Measurements from ENCODE around the gene RGMA.

RGMA gene

DNA sequence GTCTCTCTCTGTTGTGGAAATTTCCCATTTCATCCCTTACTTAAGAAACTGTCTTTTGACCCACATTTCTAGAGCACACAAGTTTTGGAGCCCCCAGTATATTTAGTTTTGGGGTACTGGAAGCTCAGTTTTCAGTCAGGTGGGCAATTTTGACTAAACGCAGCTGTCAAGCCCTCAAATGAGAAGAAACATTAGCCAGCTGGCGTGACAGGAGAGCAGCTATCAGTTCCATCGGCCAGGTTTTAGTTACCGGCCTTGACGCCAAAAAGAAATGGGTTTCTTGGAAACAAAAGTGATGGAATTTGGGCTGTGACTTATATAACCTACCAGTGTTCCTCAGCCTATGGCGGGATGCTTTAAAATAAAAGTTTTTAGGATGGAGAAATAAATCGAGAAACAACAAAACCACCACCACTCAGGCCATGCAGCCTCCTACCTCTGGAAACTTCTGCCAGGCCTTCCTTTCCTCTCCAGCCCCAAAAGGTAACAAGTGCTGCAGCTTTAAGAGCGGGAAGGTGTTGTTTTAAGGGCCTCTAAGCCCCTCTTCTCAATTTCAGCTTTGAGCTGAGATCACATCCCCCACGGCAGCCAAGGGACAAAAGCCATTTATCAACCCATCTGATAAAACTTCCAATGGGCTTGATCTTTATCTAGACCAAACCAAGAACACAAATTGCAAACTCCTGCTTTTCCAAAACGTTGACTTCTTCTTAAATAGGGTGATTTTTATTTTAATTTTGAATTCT, 18.3 kb downstream of the RGMA start:
- no peak overlapping the region for H3K27ac ChIP-seq
- CTCF ChIA-PET, result interaction anchor here (0.6 to 0.7 kb wide), 3 partner anchors 35 to 1134 kb away, joined by 3 to 4 read pairs (median 3); no protein-coding TSS in a partner anchor

DNA sequence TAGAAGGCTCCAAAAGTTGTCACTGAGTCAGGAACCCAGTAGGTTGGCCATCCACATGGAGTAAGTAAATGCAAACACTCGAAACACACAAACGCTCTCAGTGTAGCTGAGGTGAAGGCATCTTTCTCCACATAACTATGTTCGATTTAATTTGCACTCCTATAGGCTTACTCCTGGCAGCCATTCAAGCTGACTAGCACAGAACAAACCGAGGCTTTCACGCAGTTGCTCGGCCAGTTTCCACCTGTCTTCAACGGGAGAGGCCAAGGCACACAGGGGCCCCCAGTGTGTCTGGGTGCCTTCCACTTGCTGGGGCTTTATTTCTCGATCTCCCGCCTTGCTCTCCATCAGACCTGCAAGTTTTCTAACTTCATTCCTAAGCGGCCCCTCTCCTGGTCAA, 18.9 kb downstream of the RGMA start:
- ChIA-PET CTCF (interaction anchor here (0.6 to 0.7 kb wide), 3 partner anchors 34 to 1134 kb away, joined by 3 to 4 read pairs (median 3); no protein-coding TSS in a partner anchor), POLR2A (ENCODE audit: low non-redundant PET) (no interaction called here)
- no peak overlapping the region for H3K27ac ChIP-seq
- TF ChIP-seq, protein P1, sequence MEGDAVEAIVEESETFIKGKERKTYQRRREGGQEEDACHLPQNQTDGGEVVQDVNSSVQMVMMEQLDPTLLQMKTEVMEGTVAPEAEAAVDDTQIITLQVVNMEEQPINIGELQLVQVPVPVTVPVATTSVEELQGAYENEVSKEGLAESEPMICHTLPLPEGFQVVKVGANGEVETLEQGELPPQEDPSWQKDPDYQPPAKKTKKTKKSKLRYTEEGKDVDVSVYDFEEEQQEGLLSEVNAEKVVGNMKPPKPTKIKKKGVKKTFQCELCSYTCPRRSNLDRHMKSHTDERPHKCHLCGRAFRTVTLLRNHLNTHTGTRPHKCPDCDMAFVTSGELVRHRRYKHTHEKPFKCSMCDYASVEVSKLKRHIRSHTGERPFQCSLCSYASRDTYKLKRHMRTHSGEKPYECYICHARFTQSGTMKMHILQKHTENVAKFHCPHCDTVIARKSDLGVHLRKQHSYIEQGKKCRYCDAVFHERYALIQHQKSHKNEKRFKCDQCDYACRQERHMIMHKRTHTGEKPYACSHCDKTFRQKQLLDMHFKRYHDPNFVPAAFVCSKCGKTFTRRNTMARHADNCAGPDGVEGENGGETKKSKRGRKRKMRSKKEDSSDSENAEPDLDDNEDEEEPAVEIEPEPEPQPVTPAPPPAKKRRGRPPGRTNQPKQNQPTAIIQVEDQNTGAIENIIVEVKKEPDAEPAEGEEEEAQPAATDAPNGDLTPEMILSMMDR (conservative IDR thresholded peaks at IDR 0.05; ENCODE audit: low read depth), result no peak
- no peak for DNase-seq (ENCODE audit: low spot score)

More for the DNA sequence above, 18.3 kb downstream of the RGMA start:
- TF ChIP-seq, protein P1 (conservative IDR thresholded peaks at IDR 0.05; ENCODE audit: low read depth), result no peak
- POLR2A ChIA-PET (ENCODE audit: low non-redundant PET), result no interaction called here
- DNase-seq (ENCODE audit: low spot score), result no peak

DNA sequence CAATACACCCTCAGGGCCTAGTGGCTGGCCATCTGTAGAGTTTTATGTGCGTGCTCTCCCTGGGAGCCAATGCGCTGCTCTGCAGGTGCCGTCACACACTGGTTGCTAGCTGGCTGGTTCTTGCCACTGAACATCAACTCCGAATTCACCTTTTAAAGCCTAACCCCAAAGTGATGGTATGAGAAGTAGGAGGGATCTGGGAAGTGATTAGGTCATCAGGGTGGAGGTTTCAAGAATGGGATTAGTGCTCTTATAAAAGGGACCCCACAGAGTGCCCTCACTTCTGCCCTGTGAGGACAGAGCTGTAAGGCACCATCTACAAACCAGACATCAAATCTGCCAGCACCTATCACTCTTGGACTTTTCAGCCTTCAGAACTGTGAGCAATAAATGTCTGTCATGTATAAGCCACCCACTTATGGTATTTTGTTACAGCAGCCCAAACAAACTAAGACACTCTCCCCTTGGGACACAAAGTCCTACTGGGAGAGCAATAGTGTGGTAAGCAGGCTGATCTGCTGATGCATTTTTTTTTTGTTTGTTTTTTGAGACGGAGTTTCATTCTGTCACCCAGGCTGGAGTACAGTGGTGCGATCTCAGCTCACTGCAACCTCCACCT, 20.3 kb downstream of the RGMA start:
- no peak overlapping the region for H3K27ac ChIP-seq
- TF ChIP-seq, protein P1 (conservative IDR thresholded peaks at IDR 0.05; ENCODE audit: low read depth), result no peak
- ChIA-PET CTCF (no interaction called here), POLR2A (ENCODE audit: low non-redundant PET) (no interaction called here)
- no peak for DNase-seq (ENCODE audit: low spot score)

DNA sequence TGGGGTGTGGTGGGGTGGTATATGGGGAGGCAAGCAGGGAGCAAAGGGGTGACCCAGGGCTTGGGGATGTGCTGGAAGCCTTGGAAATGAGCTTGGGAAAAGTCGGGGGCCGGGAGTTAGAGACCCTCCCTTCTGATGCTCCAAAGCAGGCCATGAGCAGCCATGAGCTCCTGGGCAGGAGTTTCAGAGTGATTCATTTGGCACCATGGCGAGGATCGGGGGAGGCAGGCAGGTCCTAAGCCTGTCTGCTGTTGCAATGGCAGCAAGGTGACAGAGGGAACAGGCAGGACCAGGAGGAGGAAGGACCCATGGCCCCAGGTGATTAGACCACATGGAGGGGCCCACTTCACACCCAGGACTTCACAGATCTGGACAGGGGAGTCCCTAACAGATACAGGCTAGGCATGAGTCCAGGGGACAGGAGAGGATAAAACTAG, 21.3 kb downstream of the RGMA start:
- CTCF ChIA-PET, result interaction anchor here (0.5 kb wide), 1 partner anchor 112 kb away, joined by 3 read pairs; no protein-coding TSS in a partner anchor
- no peak for DNase-seq (ENCODE audit: low spot score)
- POLR2A ChIA-PET (ENCODE audit: low non-redundant PET), result no interaction called here
- no peak overlapping the region for H3K27ac ChIP-seq
- TF ChIP-seq, protein P1 (conservative IDR thresholded peaks at IDR 0.05; ENCODE audit: low read depth), result no peak

DNA sequence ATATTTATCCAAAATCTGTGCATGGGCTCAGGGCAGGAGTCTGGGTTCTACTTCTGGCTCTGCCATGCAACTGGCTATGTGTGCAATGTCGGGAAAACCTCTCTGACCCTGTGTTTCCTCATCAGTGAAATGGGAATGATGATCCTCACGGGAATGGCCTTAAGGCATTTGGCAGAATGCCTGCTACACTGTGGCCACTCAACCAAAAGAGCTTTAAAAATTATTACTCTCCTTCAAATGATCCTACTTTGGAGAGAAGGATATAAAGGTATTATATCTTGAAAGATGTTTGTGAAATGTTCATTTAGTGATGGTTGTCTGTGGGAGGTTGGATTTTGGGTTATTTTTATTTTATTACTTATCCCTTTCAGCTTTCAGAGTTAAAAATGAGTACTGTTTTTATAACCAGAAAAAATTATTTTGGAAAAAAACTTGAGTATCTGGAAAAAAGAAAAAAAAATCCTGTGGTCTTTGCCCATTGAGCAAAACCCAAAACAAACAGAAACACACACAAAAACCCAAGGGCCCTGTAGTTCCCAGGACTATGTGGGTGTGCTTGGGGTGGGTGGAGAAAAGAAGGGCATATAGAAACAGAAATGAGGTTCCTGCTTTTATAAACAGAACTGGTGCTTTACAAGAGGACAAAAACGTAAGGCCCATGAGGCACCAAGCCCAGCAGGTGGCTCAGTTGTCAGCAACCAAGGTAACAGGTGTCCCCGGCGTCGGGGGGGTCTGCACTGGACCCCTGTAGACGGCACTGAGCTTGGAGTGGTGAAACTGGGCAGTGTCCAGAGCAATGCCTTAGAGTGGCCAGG, 22.0 kb downstream of the RGMA start:
- CTCF ChIA-PET, result interaction anchor here (0.5 kb wide), 1 partner anchor 113 kb away, joined by 3 read pairs; no protein-coding TSS in a partner anchor

More for the DNA sequence above, 22.0 kb downstream of the RGMA start:
- H3K27ac ChIP-seq, result no peak overlapping the region
- POLR2A ChIA-PET (ENCODE audit: low non-redundant PET), result no interaction called here
- DNase-seq (ENCODE audit: low spot score), result no peak
- TF ChIP-seq, protein P1 (conservative IDR thresholded peaks at IDR 0.05; ENCODE audit: low read depth), result no peak

Data from RWPE1 (cell line).